Measurements from ENCODE around the gene SLIT1. TPM values are rescaled to one million over a fixed set of nuclear protein-coding genes. Genes with fewer than 3 reads are reported as not detected.
A peak's percentile ranks its signal among the peaks of the same experiment; 100 is the strongest.

SLIT1 gene
- total RNA-seq, 1 donor from 2014 or later = 10.6 TPM

DNA sequence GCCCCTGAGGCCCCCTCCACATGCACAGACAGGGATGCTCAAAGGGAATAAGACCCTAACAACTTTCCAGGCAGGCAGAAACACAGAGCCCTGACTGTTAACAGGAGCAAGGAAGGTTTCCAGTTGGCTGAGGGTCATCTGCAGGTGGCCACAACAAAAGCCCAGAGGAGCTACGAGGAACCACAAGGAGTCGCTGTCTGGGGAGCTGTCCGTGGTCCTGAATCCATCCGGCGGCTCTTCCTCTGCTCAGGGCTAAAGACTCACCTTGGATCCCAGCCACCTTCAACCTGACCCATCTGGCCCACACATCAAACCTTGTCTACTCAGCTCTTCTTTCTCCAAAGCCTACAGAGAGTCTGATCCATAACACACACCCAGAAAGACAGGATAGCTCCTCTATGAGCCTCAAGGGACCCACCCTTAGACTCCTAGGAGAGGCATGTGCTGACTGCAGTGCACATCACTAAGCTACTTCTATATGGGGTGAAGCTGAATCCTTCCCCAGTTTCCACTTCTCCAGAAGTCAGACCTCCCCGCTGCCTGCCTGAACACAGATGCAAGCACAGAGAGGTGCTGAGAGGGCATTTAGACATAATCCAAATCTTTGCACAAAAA lies 104.0 kb downstream of the SLIT1 start:
- no peaks in the 10 kb centered on the region for H3K36me3 Mint-ChIP-seq (ENCODE audit: low read depth)
- TF ChIP-seq, protein P1, sequence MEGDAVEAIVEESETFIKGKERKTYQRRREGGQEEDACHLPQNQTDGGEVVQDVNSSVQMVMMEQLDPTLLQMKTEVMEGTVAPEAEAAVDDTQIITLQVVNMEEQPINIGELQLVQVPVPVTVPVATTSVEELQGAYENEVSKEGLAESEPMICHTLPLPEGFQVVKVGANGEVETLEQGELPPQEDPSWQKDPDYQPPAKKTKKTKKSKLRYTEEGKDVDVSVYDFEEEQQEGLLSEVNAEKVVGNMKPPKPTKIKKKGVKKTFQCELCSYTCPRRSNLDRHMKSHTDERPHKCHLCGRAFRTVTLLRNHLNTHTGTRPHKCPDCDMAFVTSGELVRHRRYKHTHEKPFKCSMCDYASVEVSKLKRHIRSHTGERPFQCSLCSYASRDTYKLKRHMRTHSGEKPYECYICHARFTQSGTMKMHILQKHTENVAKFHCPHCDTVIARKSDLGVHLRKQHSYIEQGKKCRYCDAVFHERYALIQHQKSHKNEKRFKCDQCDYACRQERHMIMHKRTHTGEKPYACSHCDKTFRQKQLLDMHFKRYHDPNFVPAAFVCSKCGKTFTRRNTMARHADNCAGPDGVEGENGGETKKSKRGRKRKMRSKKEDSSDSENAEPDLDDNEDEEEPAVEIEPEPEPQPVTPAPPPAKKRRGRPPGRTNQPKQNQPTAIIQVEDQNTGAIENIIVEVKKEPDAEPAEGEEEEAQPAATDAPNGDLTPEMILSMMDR (conservative IDR thresholded peaks at IDR 0.05) = peak; percentile 79

DNA sequence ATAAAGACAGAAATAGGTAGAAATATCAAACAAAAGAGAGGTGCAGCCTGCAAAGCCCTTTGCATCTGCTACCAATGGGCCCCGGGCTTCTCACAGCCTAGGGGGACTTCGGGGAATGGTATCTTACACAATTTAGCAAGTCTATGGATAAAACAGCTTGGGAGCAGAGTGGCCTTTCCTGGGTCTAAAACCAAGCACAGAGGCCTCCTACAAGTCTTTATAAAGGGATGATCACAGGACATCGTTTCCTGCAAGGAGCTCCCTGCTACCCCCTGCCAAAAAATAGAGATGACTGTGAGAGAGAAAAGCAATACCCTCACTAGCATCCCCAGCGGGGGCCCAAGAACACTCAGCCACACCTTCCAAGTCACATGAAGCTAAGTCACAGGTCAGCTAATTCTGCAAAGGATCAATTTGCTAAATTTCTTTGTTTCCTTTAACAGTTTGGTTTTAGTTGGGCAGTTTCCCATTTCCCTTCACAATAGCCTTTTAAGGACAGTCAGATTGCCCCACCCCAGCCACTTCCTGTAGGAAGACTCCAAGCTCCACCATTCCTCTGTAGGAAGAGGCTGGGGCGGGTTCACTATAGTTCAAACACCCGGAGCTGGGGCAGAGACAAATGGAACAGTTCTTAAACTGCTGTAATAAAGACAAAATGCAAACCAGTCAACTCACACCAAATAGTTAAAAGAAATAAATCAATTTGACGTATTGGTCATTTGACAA lies 105.5 kb downstream of the SLIT1 start:
- Mint-ChIP-seq H3K9me3 (no peaks in the 10 kb centered on the region), H3K27me3 (ENCODE audit: low read depth) (peaks cover 29% of the 10 kb centered on the region), H3K4me1 (no peaks in the 10 kb centered on the region), H3K36me3 (ENCODE audit: low read depth) (no peaks in the 10 kb centered on the region), H3K27ac (ENCODE audit: unreplicated experiment) (no peak overlapping the region), H3K4me3 (no peak overlapping the region)
- DNase-seq (ENCODE audit: low read depth, low spot score) = no peak
- TF ChIP-seq, protein P1 (conservative IDR thresholded peaks at IDR 0.05) = no peak

More for the DNA sequence above, 104.0 kb downstream of the SLIT1 start:
- Mint-ChIP-seq H3K27me3 (ENCODE audit: low read depth) (peaks cover 30% of the 10 kb centered on the region), H3K9me3 (no peaks in the 10 kb centered on the region), H3K27ac (ENCODE audit: unreplicated experiment) (no peak overlapping the region), H3K4me3 (no peak overlapping the region), H3K4me1 (no peaks in the 10 kb centered on the region)
- peak; percentile 82 for DNase-seq (ENCODE audit: low read depth, low spot score)

DNA sequence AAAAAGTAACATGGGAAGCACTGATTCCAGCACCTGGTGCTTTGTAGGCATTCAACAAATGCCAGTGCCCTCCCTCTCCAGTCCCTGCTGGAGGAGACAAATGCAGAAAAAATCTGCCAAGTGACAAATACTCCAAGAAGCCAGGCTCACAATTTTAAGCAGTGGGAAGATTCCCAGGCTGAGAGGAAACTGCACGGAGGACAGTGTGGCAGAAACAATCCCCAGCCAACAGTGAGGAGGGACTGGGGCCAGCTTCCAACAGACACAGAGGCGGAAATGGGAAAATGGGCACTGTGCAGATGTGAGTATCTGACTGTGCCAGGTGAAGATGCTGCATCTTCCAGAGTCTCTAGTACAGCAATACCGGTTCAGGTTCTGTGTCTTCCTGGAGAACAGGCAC lies 106.3 kb downstream of the SLIT1 start:
- Mint-ChIP-seq H3K9me3 (no peaks in the 10 kb centered on the region), H3K4me3 (no peak overlapping the region), H3K36me3 (ENCODE audit: low read depth) (no peaks in the 10 kb centered on the region), H3K27ac (ENCODE audit: unreplicated experiment) (no peak overlapping the region), H3K27me3 (ENCODE audit: low read depth) (peaks cover 29% of the 10 kb centered on the region), H3K4me1 (no peaks in the 10 kb centered on the region)
- DNase-seq (ENCODE audit: low read depth, low spot score) = no peak
- TF ChIP-seq, protein P1 (conservative IDR thresholded peaks at IDR 0.05) = no peak

DNA sequence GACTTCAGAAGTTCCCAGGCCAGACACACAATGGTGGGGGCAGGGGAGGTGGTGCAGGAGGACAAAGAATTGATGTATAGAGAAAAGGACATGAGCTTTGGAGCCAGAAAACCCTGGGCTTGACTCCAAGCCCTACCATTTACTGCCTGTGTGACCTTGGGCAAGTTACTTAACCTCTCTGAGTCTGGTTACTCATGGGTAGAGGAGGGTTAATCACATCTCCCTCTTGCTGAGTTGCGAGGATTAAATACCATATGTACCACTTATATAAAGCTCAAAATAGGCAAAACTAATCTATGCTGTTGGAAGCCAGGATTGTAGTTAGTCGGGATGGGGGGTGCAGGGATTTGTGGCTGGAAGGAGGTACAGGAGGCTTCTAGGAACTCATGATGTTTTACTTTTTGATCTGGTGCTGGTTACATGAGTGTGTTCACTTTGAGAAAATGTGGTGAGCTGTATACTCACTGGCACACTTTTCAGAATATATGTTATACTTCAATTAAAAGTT lies 106.8 kb downstream of the SLIT1 start:
- Mint-ChIP-seq H3K36me3 (ENCODE audit: low read depth) (no peaks in the 10 kb centered on the region), H3K27ac (ENCODE audit: unreplicated experiment) (no peak overlapping the region), H3K27me3 (ENCODE audit: low read depth) (peaks cover 29% of the 10 kb centered on the region), H3K9me3 (no peaks in the 10 kb centered on the region), H3K4me1 (no peaks in the 10 kb centered on the region), H3K4me3 (no peak overlapping the region)
- DNase-seq (ENCODE audit: low read depth, low spot score) = no peak
- TF ChIP-seq, protein P1 (conservative IDR thresholded peaks at IDR 0.05) = no peak

DNA sequence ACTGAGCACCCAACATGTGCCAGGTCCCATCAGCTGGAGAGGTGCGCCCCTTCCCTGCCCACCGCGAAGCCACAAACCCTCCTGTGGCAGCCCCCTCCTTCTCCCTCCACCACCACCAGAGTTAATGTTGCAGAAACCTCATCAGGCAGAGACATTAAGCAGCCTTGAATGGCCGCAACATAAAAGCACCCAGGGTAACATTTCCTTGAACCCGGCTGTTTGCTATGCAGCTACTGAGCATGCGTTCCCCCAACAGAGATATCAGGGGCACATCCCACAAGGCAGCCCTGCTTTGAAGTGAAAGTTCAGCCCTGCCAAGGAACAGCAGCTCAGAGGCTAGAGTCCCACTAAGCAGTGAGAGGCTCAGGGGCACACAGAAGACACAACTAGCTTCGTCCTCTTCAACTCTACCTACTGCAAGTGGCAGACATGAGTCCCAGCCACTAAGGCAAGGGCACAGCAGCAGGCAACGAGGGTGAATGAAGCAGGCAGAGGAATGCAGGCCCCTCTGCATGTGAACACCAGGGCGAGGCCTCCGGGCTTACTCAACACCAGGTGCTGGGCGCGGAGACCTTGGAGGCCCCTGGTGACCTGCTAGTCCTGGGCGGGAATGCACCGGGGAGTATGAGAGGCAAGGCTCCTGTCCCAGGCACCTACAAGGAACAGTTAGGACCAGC lies 107.4 kb downstream of the SLIT1 start:
- Mint-ChIP-seq H3K4me3 (no peak overlapping the region), H3K9me3 (no peaks in the 10 kb centered on the region), H3K36me3 (ENCODE audit: low read depth) (no peaks in the 10 kb centered on the region), H3K27ac (ENCODE audit: unreplicated experiment) (no peak overlapping the region), H3K27me3 (ENCODE audit: low read depth) (peaks cover 24% of the 10 kb centered on the region), H3K4me1 (no peaks in the 10 kb centered on the region)
- TF ChIP-seq, protein P1 (conservative IDR thresholded peaks at IDR 0.05) = no peak
- DNase-seq (ENCODE audit: low read depth, low spot score) = no peak

Data from neural crest cell (in vitro differentiated cells).